ENCODE measurements around the gene CAPN8.

The CAPN8 gene

DNA sequence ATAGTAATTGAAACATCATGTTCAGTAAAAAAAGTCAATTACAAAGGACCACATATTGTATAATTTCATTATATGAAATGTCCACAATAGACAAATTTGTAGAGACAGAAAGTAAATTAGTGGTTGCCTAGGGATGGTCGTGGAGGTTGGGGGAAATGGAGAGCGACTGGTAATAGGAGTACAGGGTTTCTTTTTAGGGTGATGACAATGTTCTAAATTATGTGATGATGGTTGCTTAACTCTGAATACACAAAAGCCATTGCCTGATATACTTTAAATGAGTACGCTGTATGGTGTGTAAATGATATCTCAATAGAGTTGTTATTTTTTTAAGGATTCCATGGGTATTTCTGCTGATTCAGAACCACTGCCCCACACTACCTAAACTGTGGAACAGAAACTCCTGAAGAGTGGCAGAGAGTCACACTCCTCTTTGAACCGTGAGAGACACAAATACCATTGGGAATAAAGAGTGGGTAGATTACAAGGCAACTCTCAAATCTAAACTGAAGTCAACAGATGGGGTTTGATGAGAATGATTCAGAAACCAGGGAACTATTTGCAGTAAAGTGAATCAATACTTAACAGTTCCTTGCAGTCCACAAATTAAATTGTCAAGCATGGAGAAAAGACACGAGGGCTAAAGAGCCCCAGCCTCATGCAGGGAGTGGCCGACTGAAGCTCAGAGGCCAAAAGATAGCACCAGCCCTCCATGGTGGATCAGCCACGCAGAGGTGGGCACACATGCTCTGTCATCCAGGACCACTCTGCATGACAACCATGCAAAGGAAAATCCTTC is 118.0 kb downstream of the CAPN8 start:
- TF ChIP-seq FOXP2 (optimal IDR thresholded peaks at IDR 0.05; ENCODE audit: borderline replicate concordance, extremely low read depth, extremely low read length, insufficient read depth) (no peak), POLR2AphosphoS5 (IDR thresholded peaks at IDR 0.05; ENCODE audit: low read depth, low read length) (no peak), TAF1 (IDR thresholded peaks at IDR 0.05; ENCODE audit: borderline replicate concordance, insufficient read depth, low read length) (no peak), SIN3A (IDR thresholded peaks at IDR 0.05; ENCODE audit: borderline replicate concordance, insufficient read depth, low read length) (no peak)
- TF ChIP-seq, protein P1, sequence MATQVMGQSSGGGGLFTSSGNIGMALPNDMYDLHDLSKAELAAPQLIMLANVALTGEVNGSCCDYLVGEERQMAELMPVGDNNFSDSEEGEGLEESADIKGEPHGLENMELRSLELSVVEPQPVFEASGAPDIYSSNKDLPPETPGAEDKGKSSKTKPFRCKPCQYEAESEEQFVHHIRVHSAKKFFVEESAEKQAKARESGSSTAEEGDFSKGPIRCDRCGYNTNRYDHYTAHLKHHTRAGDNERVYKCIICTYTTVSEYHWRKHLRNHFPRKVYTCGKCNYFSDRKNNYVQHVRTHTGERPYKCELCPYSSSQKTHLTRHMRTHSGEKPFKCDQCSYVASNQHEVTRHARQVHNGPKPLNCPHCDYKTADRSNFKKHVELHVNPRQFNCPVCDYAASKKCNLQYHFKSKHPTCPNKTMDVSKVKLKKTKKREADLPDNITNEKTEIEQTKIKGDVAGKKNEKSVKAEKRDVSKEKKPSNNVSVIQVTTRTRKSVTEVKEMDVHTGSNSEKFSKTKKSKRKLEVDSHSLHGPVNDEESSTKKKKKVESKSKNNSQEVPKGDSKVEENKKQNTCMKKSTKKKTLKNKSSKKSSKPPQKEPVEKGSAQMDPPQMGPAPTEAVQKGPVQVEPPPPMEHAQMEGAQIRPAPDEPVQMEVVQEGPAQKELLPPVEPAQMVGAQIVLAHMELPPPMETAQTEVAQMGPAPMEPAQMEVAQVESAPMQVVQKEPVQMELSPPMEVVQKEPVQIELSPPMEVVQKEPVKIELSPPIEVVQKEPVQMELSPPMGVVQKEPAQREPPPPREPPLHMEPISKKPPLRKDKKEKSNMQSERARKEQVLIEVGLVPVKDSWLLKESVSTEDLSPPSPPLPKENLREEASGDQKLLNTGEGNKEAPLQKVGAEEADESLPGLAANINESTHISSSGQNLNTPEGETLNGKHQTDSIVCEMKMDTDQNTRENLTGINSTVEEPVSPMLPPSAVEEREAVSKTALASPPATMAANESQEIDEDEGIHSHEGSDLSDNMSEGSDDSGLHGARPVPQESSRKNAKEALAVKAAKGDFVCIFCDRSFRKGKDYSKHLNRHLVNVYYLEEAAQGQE (IDR thresholded peaks at IDR 0.05; ENCODE audit: insufficient read depth in 1 of 2, low read depth in 2 of 2, low read length in 2 of 2) = no peak

DNA sequence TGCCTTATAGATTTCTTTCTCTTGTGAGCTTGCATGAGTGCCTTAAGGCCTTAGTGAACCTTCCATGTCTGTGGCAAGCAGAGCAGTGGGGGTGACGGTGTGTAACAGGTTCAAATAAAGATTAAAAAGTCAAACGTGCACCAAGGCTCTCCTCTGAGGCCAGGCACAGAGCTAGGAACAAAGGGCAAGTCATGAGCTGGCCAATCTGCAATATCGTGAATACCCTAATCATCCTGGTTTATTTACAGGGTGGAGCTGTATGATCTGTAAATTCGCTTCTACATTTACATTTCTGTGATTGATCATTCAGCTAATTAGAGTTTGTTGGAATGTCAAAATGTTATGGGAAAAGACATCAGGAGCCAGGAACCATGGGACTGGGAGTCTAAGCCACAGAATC is 120.2 kb downstream of the CAPN8 start:
- TF ChIP-seq SIN3A (IDR thresholded peaks at IDR 0.05; ENCODE audit: borderline replicate concordance, insufficient read depth, low read length) = no peak
- TF ChIP-seq, protein P1 (IDR thresholded peaks at IDR 0.05; ENCODE audit: insufficient read depth in 1 of 2, low read depth in 2 of 2, low read length in 2 of 2) = no peak
- TF ChIP-seq FOXP2 (optimal IDR thresholded peaks at IDR 0.05; ENCODE audit: borderline replicate concordance, extremely low read depth, extremely low read length, insufficient read depth) = no peak
- TF ChIP-seq POLR2AphosphoS5 (IDR thresholded peaks at IDR 0.05; ENCODE audit: low read depth, low read length) = no peak
- TF ChIP-seq TAF1 (IDR thresholded peaks at IDR 0.05; ENCODE audit: borderline replicate concordance, insufficient read depth, low read length) = no peak

DNA sequence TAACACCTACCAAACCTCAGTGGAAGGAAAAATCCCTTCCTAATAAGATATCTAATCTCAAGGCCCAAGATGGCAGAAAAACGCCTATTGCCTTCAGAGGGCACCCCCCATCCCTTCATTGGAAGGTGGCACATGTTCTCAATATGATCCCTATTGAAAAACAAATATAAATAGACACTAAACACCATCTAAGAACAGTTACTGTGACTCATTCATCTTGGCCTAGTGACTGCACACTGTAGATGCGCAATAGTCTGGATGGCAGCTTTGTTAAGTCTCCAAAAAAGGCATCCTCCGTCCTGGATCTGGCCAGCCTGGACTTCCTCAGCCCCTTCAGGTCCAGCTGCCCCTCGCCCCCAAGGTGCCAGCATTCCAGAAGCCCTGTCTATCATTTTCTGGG is 121.9 kb downstream of the CAPN8 start:
- TF ChIP-seq SIN3A (IDR thresholded peaks at IDR 0.05; ENCODE audit: borderline replicate concordance, insufficient read depth, low read length) (no peak), FOXP2 (optimal IDR thresholded peaks at IDR 0.05; ENCODE audit: borderline replicate concordance, extremely low read depth, extremely low read length, insufficient read depth) (no peak), TAF1 (IDR thresholded peaks at IDR 0.05; ENCODE audit: borderline replicate concordance, insufficient read depth, low read length) (no peak), POLR2AphosphoS5 (IDR thresholded peaks at IDR 0.05; ENCODE audit: low read depth, low read length) (no peak)
- TF ChIP-seq, protein P1 (IDR thresholded peaks at IDR 0.05; ENCODE audit: insufficient read depth in 1 of 2, low read depth in 2 of 2, low read length in 2 of 2) = no peak

DNA sequence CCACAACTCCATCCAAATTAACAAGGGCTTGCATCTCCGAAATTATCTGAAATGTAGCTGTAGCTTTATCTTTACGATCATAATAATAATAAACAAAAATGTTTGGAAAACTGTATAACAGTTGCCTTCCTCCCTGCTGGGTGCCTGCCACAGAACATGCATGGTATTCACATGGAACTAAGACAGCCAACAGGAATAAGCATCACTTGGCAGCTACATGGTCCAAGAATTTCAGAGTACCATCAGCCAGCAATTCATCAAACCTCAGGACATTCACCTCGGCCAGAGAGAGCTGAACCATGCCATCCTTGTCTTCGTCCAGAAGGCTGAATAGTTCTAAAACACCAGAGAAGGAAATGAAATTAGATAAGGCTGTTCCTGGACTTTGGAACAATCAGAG is 122.7 kb downstream of the CAPN8 start:
- no peak for TF ChIP-seq POLR2AphosphoS5 (IDR thresholded peaks at IDR 0.05; ENCODE audit: low read depth, low read length)

DNA sequence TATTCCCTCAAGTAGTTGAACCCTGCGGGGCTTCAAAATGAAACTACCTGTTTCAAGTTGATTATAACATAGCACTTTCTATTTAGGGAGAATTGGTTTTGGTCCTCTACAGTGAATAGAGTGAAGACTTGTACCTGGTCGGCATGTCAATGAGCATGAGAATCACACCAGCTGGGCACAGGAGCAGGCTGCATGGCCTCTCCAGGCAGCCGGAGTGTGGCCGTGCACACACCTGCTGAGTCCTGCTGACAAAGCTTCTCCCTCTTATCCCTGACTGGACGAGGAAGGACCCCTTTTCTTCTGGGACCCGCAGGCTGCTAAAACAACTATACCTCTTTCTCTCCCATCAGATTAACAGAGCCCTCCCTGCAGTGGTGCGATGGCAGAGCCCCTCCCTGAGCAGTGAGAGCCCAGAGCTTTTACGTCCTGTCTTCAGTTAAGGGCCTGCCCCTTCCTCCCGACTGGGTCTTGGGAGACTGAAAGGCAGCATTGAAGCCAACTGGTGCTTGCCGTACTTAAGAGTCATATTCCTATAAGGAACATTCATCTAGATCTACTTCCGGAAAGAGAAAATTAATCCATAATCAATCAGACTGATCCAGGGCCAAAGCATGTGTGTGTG is 124.9 kb downstream of the CAPN8 start:
- no peak for TF ChIP-seq SIN3A (IDR thresholded peaks at IDR 0.05; ENCODE audit: borderline replicate concordance, insufficient read depth, low read length)
- TF ChIP-seq TAF1 (IDR thresholded peaks at IDR 0.05; ENCODE audit: borderline replicate concordance, insufficient read depth, low read length) = no peak
- TF ChIP-seq FOXP2 (optimal IDR thresholded peaks at IDR 0.05; ENCODE audit: borderline replicate concordance, extremely low read depth, extremely low read length, insufficient read depth) = no peak
- TF ChIP-seq, protein P1 (IDR thresholded peaks at IDR 0.05; ENCODE audit: insufficient read depth in 1 of 2, low read depth in 2 of 2, low read length in 2 of 2) = no peak
- no peak for TF ChIP-seq POLR2AphosphoS5 (IDR thresholded peaks at IDR 0.05; ENCODE audit: low read depth, low read length)

Measured in PFSK-1 (cell line).